Hepatocyte (in vitro differentiated cells): Measurements from ENCODE around the gene ANKRD28. TPM values are rescaled to one million over a fixed set of nuclear protein-coding genes. Genes with fewer than 3 reads are reported as not detected.

ENCODE experiments used
- DNase-seq: peaks from one replicate; pipeline ENCODE4 v3.0.0-alpha.2; 2016; ENCODE audit warnings: low spot score
- H2AFZ ChIP-seq: fragments of 200-600 bp; sonication (generic); 2 replicates; pipeline ENCODE4 v1.6.0; 2016; ENCODE audit warnings: antibody characterized with exemption, mild to moderate bottlenecking
- H3K27ac ChIP-seq: fragments of 200-600 bp; sonication (generic); 2 replicates; pipeline ENCODE4 v1.5.1; 2016; ENCODE audit warnings: mild to moderate bottlenecking
- H3K27me3 ChIP-seq: fragments of 200-600 bp; sonication (generic); 2 replicates; pipeline ENCODE4 v1.6.1; 2016
- H3K36me3 ChIP-seq: fragments of 200-600 bp; sonication (generic); replicated peaks from 2 replicates; pipeline ENCODE4 v1.5.1; 2016; ENCODE audit warnings: low read depth; ENCODE audit not compliant: insufficient read depth
- H3K4me1 ChIP-seq: fragments of 200-600 bp; sonication (generic); 2 replicates; pipeline ENCODE4 v1.5.1; 2016; ENCODE audit warnings: mild to moderate bottlenecking, moderate library complexity; ENCODE audit not compliant: insufficient read depth
- H3K4me2 ChIP-seq: fragments of 200-600 bp; sonication (generic); 2 replicates; pipeline ENCODE4 v1.6.0; 2016
- H3K4me3 ChIP-seq: fragments of 200-600 bp; sonication (generic); 2 replicates; pipeline ENCODE4 v1.5.1; 2016; ENCODE audit warnings: mild to moderate bottlenecking
- H3K79me2 ChIP-seq: fragments of 200-600 bp; sonication (generic); 2 replicates; pipeline ENCODE4 v1.6.0; 2017; ENCODE audit warnings: mild to moderate bottlenecking
- H3K9me2 ChIP-seq: fragments of 200-600 bp; sonication (generic); replicated peaks from 2 replicates; pipeline ENCODE4 v1.6.0; 2017; ENCODE audit warnings: mild to moderate bottlenecking; ENCODE audit not compliant: insufficient read depth
- H3K9me3 ChIP-seq: fragments of 200-600 bp; sonication (generic); 2 replicates; pipeline ENCODE4 v1.5.1; 2016; ENCODE audit warnings: low read depth, mild to moderate bottlenecking
- H4K20me1 ChIP-seq: fragments of 200-600 bp; sonication (generic); 2 replicates; pipeline ENCODE4 v1.6.0; 2016; ENCODE audit warnings: mild to moderate bottlenecking; ENCODE audit not compliant: insufficient read depth, poor library complexity, severe bottlenecking
- EZH2 ChIP-seq: fragments of 200-600 bp; sonication (generic); IDR thresholded peaks from 2 replicates; pipeline ENCODE4 v1.6.1; 2016; ENCODE audit warnings: antibody characterized with exemption, mild to moderate bottlenecking, borderline replicate concordance
- EZH2phosphoT487 ChIP-seq: fragments of 200-600 bp; sonication (generic); IDR thresholded peaks from one replicate; pipeline ENCODE4 v1.6.1; 2018; ENCODE audit warnings: antibody characterized with exemption, mild to moderate bottlenecking, low read depth, moderate library complexity; ENCODE audit not compliant: unreplicated experiment, severe bottlenecking
- WGBS: methylation state at CpG from one replicate; pipeline ENCODE4 v1.1.6; 2016; ENCODE audit warnings: low lambda C conversion rate; ENCODE audit errors: missing lambda C conversion rate; 5-methylcytosine and 5-hydroxymethylcytosine counted together
- polyA plus RNA-seq: library from polyadenylated mRNA; unstranded; fragments of >200 nt; fragmentation: Nextera tagmentation; extraction: Ambion mirVana; gene quantifications from 2 replicates; pipeline ENCODE4 v1.2.1, GENCODE V29; 2016
- total RNA-seq: library from RNA; depleted of rRNA; stranded (reverse); fragments of >200 nt; gene quantifications from 2 replicates; pipeline ENCODE4 v1.2.3, GENCODE V29; 2014
- TF ChIP-seq, protein P1 (sequence below): fragments of 200-600 bp; sonication (generic); IDR thresholded peaks from 2 replicates; pipeline ENCODE4 v1.5.1; 2016; ENCODE audit warnings: antibody characterized with exemption, mild to moderate bottlenecking; ENCODE audit not compliant: poor library complexity

The ANKRD28 gene
- total and polyA plus RNA-seq, 2 experiments from 2014 or later, result 12.3 to 40.6 TPM

DNA sequence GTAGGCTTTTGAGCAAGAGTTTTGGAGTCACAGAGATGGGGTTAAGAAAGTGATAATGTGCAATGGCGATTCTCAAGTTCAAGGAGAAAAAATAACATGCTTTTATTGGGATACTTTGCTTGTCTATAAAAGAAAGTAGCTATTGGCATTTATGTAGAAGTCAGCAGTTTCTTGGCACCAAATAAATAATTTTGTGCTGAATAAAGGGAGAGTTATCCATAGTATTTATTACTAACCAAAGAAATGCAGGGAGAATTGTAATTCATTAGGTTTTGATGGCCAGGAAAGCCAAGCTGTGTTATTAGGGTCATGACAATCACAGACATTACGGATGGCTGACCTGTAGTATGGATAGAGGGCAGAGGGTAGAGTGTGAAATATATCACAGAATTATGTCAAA lies 163.1 kb downstream of the ANKRD28 start:
- no peak for DNase-seq
- Histone ChIP-seq H3K36me3 (no peaks in the 10 kb centered on the region), H3K27ac (peak overlapping the region; percentile 90), H3K4me3 (no peak overlapping the region), H3K9me3 (no peaks in the 10 kb centered on the region), H3K4me2 (peak overlapping the region; percentile 56), H3K27me3 (no peaks in the 10 kb centered on the region), H3K4me1 (peaks cover 31% of the 10 kb centered on the region), H3K79me2 (no peaks in the 10 kb centered on the region), H4K20me1 (no peaks in the 10 kb centered on the region), H2AFZ (no peak overlapping the region), H3K9me2 (no peaks in the 10 kb centered on the region)
- TF ChIP-seq EZH2 (no peak), EZH2phosphoT487 (no peak)
- TF ChIP-seq, protein P1, sequence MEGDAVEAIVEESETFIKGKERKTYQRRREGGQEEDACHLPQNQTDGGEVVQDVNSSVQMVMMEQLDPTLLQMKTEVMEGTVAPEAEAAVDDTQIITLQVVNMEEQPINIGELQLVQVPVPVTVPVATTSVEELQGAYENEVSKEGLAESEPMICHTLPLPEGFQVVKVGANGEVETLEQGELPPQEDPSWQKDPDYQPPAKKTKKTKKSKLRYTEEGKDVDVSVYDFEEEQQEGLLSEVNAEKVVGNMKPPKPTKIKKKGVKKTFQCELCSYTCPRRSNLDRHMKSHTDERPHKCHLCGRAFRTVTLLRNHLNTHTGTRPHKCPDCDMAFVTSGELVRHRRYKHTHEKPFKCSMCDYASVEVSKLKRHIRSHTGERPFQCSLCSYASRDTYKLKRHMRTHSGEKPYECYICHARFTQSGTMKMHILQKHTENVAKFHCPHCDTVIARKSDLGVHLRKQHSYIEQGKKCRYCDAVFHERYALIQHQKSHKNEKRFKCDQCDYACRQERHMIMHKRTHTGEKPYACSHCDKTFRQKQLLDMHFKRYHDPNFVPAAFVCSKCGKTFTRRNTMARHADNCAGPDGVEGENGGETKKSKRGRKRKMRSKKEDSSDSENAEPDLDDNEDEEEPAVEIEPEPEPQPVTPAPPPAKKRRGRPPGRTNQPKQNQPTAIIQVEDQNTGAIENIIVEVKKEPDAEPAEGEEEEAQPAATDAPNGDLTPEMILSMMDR, result no peak
- WGBS, result 49% methylated on average over 2 of the region's 2 CpGs

DNA sequence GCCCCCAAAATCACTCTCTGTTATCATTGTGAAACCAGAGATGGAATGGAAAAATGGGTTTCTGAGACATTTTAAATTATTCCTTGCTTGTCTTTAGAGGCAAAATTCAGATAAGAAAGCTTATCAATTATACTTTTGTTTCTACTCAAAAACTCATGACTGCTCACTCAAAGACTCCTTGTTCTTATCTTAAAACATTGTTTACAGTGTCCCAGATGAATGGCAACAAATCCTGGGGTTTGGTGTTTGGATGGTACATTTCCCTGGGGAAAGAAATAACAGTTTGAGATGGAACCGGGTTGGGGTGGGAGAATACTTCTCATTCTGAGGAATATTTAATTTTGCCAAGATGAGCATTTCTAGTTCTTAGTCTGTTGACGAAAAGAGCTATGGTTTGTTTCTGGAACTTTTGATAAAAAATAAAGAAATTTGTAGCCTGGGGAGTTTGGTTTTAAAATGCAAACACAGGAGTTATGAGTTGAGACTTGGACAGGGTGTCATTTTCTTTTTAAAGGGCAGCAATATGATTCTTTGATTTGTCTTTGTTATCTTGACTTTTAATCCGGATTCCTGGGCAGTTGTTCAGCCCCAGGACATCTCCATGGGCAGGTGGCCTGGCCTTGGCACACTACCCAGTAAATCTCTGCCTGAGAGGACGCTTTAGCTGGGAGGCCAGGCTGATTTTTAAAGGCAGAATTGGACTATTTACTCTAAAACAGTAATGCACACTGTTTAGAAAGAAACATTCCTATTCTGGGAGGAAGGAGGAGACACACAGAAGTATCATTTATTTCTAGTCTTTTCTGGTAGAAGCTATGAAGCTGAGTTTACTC lies 163.8 kb downstream of the ANKRD28 start:
- no peaks in the 10 kb centered on the region for H3K9me2 ChIP-seq
- H3K4me1 ChIP-seq, result peaks cover 31% of the 10 kb centered on the region
- H3K79me2 ChIP-seq, result no peaks in the 10 kb centered on the region
- TF ChIP-seq EZH2 (no peak), EZH2phosphoT487 (no peak)
- TF ChIP-seq, protein P1, result no peak
- H3K27me3 ChIP-seq, result no peaks in the 10 kb centered on the region
- H3K4me3 ChIP-seq, result no peak overlapping the region
- no peaks in the 10 kb centered on the region for H3K36me3 ChIP-seq
- H3K9me3 ChIP-seq, result no peaks in the 10 kb centered on the region
- no peak for DNase-seq
- no peak overlapping the region for H2AFZ ChIP-seq
- peak overlapping the region; percentile 56 for H3K4me2 ChIP-seq
- H4K20me1 ChIP-seq, result no peaks in the 10 kb centered on the region
- H3K27ac ChIP-seq, result peak overlapping the region; percentile 90
- 39% methylated on average over 4 of the region's 4 CpGs for WGBS

DNA sequence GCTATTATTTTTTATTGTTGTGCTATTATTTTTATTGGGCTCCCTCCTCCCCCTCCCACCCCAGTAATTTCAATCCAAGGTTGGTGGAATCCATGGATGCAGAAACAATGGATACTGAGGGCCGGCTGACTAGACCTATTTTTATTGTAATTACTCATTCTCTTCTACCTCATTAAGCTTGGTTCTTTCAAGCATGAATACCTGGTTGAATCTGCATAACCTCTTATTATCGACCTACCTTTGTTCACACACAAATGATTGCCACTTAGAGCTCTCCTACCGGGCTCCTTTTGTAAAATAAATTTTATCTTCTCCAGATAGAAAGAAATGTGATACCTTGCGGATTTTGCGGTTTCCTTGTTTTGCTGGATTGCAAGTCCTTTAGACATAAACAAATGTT lies 164.6 kb downstream of the ANKRD28 start:
- TF ChIP-seq EZH2phosphoT487, result no peak
- no peak for TF ChIP-seq EZH2
- TF ChIP-seq, protein P1, result no peak
- Histone ChIP-seq H3K4me1 (peaks cover 31% of the 10 kb centered on the region), H3K9me3 (no peaks in the 10 kb centered on the region), H3K36me3 (no peaks in the 10 kb centered on the region), H3K4me3 (no peak overlapping the region), H3K9me2 (no peaks in the 10 kb centered on the region), H3K27ac (peak overlapping the region; percentile 90), H4K20me1 (no peaks in the 10 kb centered on the region), H3K79me2 (no peaks in the 10 kb centered on the region), H3K4me2 (no peak overlapping the region), H3K27me3 (no peaks in the 10 kb centered on the region), H2AFZ (no peak overlapping the region)
- DNase-seq, result no peak
- WGBS, result 76% methylated on average over 5 of the region's 5 CpGs
